Loucy (cell line): Measurements from ENCODE around the gene PLA2G12A.

Experiments used
- EZH2phosphoT487 ChIP-seq: fragments of 200-600 bp; IDR thresholded peaks from 2 replicates; pipeline ENCODE4 v1.6.1; 2018; ENCODE audit warnings: antibody characterized with exemption, mild to moderate bottlenecking, moderate library complexity, borderline replicate concordance
- TF ChIP-seq, protein P1 (sequence below): fragments of 200-600 bp; sonication (generic); conservative IDR thresholded peaks from 2 replicates; pipeline ENCODE4 v1.5.1; 2014; ENCODE audit warnings: mild to moderate bottlenecking, antibody characterized with exemption, low read length

DNA sequence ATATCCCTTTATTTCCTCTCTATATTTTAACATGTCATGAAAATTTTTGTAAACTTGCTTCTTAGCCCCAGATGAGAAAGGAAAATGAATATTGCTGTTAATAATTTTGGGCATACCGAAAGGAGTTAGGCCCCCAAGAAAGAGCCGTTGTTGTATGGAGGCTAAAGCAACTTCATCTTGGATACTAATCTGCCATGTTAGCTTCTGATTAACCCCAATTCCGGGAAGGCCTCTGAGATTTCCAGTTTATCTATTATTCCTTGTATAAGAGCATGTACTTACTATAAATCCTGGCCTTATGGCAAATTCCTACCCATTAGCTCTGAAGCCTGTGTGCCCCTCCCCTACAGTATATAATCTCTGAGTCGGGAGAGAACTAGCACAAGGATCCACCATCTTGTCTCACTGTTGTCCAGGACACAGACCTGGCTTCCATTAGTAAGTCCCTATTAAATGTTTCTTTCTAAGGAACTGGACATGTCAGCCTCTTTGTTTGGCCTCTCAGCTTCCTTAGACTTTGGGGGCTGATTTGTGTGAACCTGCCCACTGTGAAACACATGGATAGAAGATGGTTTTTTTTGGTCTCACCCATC, 20.9 kb upstream of the PLA2G12A start:
- TF ChIP-seq, protein P1, sequence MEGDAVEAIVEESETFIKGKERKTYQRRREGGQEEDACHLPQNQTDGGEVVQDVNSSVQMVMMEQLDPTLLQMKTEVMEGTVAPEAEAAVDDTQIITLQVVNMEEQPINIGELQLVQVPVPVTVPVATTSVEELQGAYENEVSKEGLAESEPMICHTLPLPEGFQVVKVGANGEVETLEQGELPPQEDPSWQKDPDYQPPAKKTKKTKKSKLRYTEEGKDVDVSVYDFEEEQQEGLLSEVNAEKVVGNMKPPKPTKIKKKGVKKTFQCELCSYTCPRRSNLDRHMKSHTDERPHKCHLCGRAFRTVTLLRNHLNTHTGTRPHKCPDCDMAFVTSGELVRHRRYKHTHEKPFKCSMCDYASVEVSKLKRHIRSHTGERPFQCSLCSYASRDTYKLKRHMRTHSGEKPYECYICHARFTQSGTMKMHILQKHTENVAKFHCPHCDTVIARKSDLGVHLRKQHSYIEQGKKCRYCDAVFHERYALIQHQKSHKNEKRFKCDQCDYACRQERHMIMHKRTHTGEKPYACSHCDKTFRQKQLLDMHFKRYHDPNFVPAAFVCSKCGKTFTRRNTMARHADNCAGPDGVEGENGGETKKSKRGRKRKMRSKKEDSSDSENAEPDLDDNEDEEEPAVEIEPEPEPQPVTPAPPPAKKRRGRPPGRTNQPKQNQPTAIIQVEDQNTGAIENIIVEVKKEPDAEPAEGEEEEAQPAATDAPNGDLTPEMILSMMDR, result no peak
- TF ChIP-seq EZH2phosphoT487, result no peak
